DLD1 (cell line): ENCODE data around the gene GNB5.
"Not testable (repeated sequence)": the region's sequence is repeated elsewhere in the genome, so short reads cannot be mapped to it uniquely, and the experiment has no call there.

Experiments
- in situ Hi-C: cut with HindIII; loops from 2 replicates; pipeline ENCODE4 v1.10.0; 2017; ENCODE audit warnings: low sequenced_read_pairs

GNB5 gene

GRCh38 chr15:52097180-52097579 is 94.0 kb downstream of the GNB5 start:
- in situ Hi-C loops = no loop called here

- in situ Hi-C loops = not testable (repeated sequence)
Measured at GRCh38 chr15:52096536-52096935, 94.7 kb downstream of the GNB5 start.

- in situ Hi-C loops = no loop called here
Measured at GRCh38 chr15:52095597-52096262, 95.5 kb downstream of the GNB5 start.

- in situ Hi-C loops = no loop called here
Measured at GRCh38 chr15:52094811-52095584, 96.2 kb downstream of the GNB5 start.

GRCh38 chr15:52093539-52094510 is 97.4 kb downstream of the GNB5 start:
- in situ Hi-C loops = no loop called here

- in situ Hi-C loops = no loop called here
Measured at GRCh38 chr15:52093167-52093538, 98.0 kb downstream of the GNB5 start.

GRCh38 chr15:52090193-52090592 is 101.0 kb downstream of the GNB5 start:
- in situ Hi-C loops = no loop called here

GRCh38 chr15:52086011-52086786 is 105.0 kb downstream of the GNB5 start:
- in situ Hi-C loops = no loop called here

- in situ Hi-C loops = no loop called here
Measured at GRCh38 chr15:52085299-52085698, 105.9 kb downstream of the GNB5 start.

- in situ Hi-C loops = no loop called here
Measured at GRCh38 chr15:52083603-52084002, 107.6 kb downstream of the GNB5 start.

- in situ Hi-C loops = not testable (repeated sequence)
Measured at GRCh38 chr15:52083037-52083359, 108.2 kb downstream of the GNB5 start.

GRCh38 chr15:52082197-52083036 is 108.8 kb downstream of the GNB5 start:
- in situ Hi-C loops = no loop called here

- in situ Hi-C loops = no loop called here
Measured at GRCh38 chr15:52080706-52081392, 110.3 kb downstream of the GNB5 start.

GRCh38 chr15:52080031-52080430 is 111.2 kb downstream of the GNB5 start:
- in situ Hi-C loops = no loop called here

GRCh38 chr15:52078876-52079700 is 112.1 kb downstream of the GNB5 start:
- in situ Hi-C loops = no loop called here

GRCh38 chr15:52078197-52078875 is 112.9 kb downstream of the GNB5 start:
- in situ Hi-C loops = no loop called here

GRCh38 chr15:52076889-52077781 is 114.1 kb downstream of the GNB5 start:
- in situ Hi-C loops = no loop called here
